ENCODE results near the gene CD96. TPM values are rescaled to one million over a fixed set of nuclear protein-coding genes. Genes with fewer than 3 reads are reported as not detected.

CD96 gene
- total and polyA plus RNA-seq, 12 donors, result 0.22 to 5.6 (median 0.90) TPM; not detected in 1

GRCh38 chr3:111584744-111585143 lies 42.7 kb downstream of the CD96 start:
- H3K27ac ChIP-seq, result no peak overlapping the region
- H3K4me3 ChIP-seq, result no peak overlapping the region
- no peak for DNase-seq
- no peaks in the 10 kb centered on the region for H3K4me1 ChIP-seq (replicated peaks in 1 of 2)
- TF ChIP-seq, protein P1, sequence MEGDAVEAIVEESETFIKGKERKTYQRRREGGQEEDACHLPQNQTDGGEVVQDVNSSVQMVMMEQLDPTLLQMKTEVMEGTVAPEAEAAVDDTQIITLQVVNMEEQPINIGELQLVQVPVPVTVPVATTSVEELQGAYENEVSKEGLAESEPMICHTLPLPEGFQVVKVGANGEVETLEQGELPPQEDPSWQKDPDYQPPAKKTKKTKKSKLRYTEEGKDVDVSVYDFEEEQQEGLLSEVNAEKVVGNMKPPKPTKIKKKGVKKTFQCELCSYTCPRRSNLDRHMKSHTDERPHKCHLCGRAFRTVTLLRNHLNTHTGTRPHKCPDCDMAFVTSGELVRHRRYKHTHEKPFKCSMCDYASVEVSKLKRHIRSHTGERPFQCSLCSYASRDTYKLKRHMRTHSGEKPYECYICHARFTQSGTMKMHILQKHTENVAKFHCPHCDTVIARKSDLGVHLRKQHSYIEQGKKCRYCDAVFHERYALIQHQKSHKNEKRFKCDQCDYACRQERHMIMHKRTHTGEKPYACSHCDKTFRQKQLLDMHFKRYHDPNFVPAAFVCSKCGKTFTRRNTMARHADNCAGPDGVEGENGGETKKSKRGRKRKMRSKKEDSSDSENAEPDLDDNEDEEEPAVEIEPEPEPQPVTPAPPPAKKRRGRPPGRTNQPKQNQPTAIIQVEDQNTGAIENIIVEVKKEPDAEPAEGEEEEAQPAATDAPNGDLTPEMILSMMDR (IDR thresholded peaks at IDR 0.05), result no peak
- no peak for TF ChIP-seq POLR2A (IDR thresholded peaks at IDR 0.05)
- 80 to 100% (median 89%) methylated on average over 1 of the region's 1 CpG for WGBS, 4 donors
- no peaks in the 10 kb centered on the region for H3K9me3 ChIP-seq (replicated peaks in 1 of 3)
- H3K36me3 ChIP-seq (replicated peaks in 1 of 2), result no peaks in the 10 kb centered on the region
- no peaks in the 10 kb centered on the region for H3K27me3 ChIP-seq
- intact Hi-C loops (cut with DNase I), result no loop called here

GRCh38 chr3:111585217-111585616 lies 43.2 kb downstream of the CD96 start:
- no peak for DNase-seq
- Histone ChIP-seq H3K4me3 (no peak overlapping the region), H3K36me3 (replicated peaks in 1 of 2) (no peaks in the 10 kb centered on the region), H3K27me3 (no peaks in the 10 kb centered on the region), H3K27ac (no peak overlapping the region), H3K9me3 (replicated peaks in 1 of 3) (no peaks in the 10 kb centered on the region), H3K4me1 (replicated peaks in 1 of 2) (no peaks in the 10 kb centered on the region)
- intact Hi-C loops (cut with DNase I), result no loop called here
- 50 to 81% (median 57%) methylated on average over 1 of the region's 1 CpG for WGBS, 4 donors
- no peak for TF ChIP-seq POLR2A (IDR thresholded peaks at IDR 0.05)
- TF ChIP-seq, protein P1 (IDR thresholded peaks at IDR 0.05), result no peak

GRCh38 chr3:111588527-111588926 lies 46.5 kb downstream of the CD96 start:
- DNase-seq, result no peak
- no peaks in the 10 kb centered on the region for H3K27me3 ChIP-seq
- H3K36me3 ChIP-seq (replicated peaks in 1 of 2), result no peaks in the 10 kb centered on the region
- H3K4me1 ChIP-seq (replicated peaks in 1 of 2), result no peaks in the 10 kb centered on the region
- H3K27ac ChIP-seq, result no peak overlapping the region
- intact Hi-C loops (cut with DNase I), result no loop called here
- H3K4me3 ChIP-seq, result no peak overlapping the region
- TF ChIP-seq, protein P1 (IDR thresholded peaks at IDR 0.05), result no peak
- TF ChIP-seq POLR2A (IDR thresholded peaks at IDR 0.05), result no peak
- H3K9me3 ChIP-seq (replicated peaks in 1 of 3), result no peaks in the 10 kb centered on the region

- Histone ChIP-seq H3K4me1 (replicated peaks in 1 of 2) (no peaks in the 10 kb centered on the region), H3K27me3 (no peaks in the 10 kb centered on the region), H3K36me3 (replicated peaks in 1 of 2) (no peaks in the 10 kb centered on the region), H3K4me3 (no peak overlapping the region), H3K9me3 (replicated peaks in 1 of 3) (no peaks in the 10 kb centered on the region), H3K27ac (no peak overlapping the region)
- TF ChIP-seq POLR2A (IDR thresholded peaks at IDR 0.05), result no peak
- TF ChIP-seq, protein P1 (IDR thresholded peaks at IDR 0.05), result no peak
- intact Hi-C loops (cut with DNase I), result no loop called here
- DNase-seq, result no peak
- 54 to 76% (median 60%) methylated on average over 2 of the region's 2 CpGs for WGBS, 4 donors
These were observed 47.5 kb downstream of the CD96 start for GRCh38 chr3:111589303-111590142.

Measured in adrenal gland (tissue), 12 donors.